A549 (cell line): ENCODE measurements around the gene UPF2.

Experiments
- CEBPB ChIP-seq, 2 experiments: fragments of >200 bp in 1 of 2; sonication (Bioruptor Twin) in 1 of 2; formaldehyde crosslinking in 1 of 2; IDR thresholded peaks; 2 replicates each; pipeline ENCODE4 v1.6.1; 2012 to 2016
- CHD4 ChIP-seq: fragments of 200-600 bp; sonication (generic); IDR thresholded peaks from 2 replicates; pipeline ENCODE4 v1.6.1; 2016; ENCODE audit warnings: antibody characterized with exemption, mild to moderate bottlenecking, borderline replicate concordance
- CTCF ChIP-seq: fragments of >200 bp; sonication (Bioruptor Twin); formaldehyde crosslinking; IDR thresholded peaks from 3 replicates; pipeline ENCODE4 v1.5.1; 2016
- JUN ChIP-seq, 2 experiments: fragments of >200 bp; sonication (Bioruptor Twin); formaldehyde crosslinking; IDR thresholded peaks; 2 replicates in 1 of 2; 3 replicates in 1 of 2; pipeline ENCODE4 v1.6.1; 2016 to 2017
- KDM1A ChIP-seq: fragments of 200-600 bp; sonication (generic); IDR thresholded peaks from 2 replicates; pipeline ENCODE4 v1.6.1; 2016; ENCODE audit warnings: low read depth, mild to moderate bottlenecking
- PHF8 ChIP-seq: fragments of 200-600 bp; sonication (generic); IDR thresholded peaks from 2 replicates; pipeline ENCODE4 v1.6.1; 2016; ENCODE audit warnings: low read depth, mild to moderate bottlenecking, antibody characterized with exemption, moderate library complexity, borderline replicate concordance
- POLR2A ChIP-seq: IDR thresholded peaks from 2 replicates; pipeline ENCODE4 v1.6.1; 2012; ENCODE audit warnings: mild to moderate bottlenecking, low read length
- RAD21 ChIP-seq, 2 experiments: fragments of >200 bp in 1 of 2; sonication (Bioruptor Twin) in 1 of 2; formaldehyde crosslinking in 1 of 2; IDR thresholded peaks in 1 of 2; conservative IDR thresholded peaks in 1 of 2; 2 replicates in 1 of 2; 3 replicates in 1 of 2; pipeline ENCODE4 v1.6.1; 2012 to 2018; ENCODE audit warnings: inconsistent platforms in 1 of 2
- RFX5 ChIP-seq: fragments of 450-650 bp; IDR thresholded peaks from 2 replicates; pipeline ENCODE4 v1.7.1; 2014; ENCODE audit warnings: antibody characterized with exemption, mild to moderate bottlenecking, moderate library complexity
- SMC3 ChIP-seq: fragments of >200 bp; sonication (Bioruptor Twin); formaldehyde crosslinking; IDR thresholded peaks from 3 replicates; pipeline ENCODE4 v1.6.1; 2018; ENCODE audit warnings: inconsistent platforms
- USF2 ChIP-seq: fragments of 450-650 bp; IDR thresholded peaks from 2 replicates; pipeline ENCODE4 v1.6.1; 2014; ENCODE audit warnings: antibody characterized with exemption

- TF ChIP-seq CTCF (no peak), RFX5 (no peak), USF2 (no peak), JUN (IDR thresholded peaks at IDR 0.05) (no peak), PHF8 (no peak), CEBPB (IDR thresholded peaks at IDR 0.05) (no peak), POLR2A (no peak), SMC3 (no peak), KDM1A (0 out of 2 replicates have a peak, but pooled peaks have one; percentile 67), CHD4 (no peak), RAD21 (conservative IDR thresholded peaks at IDR 0.05 in 1 of 2, IDR thresholded peaks at IDR 0.05 in 1 of 2) (no peak)
These were observed 22.0 kb downstream of the UPF2 start for GRCh38 chr10:12020574-12020973.
